ENCODE data around the gene SIRT1.
"Not testable (repeated sequence)": the region's sequence is repeated elsewhere in the genome, so short reads cannot be mapped to it uniquely, and the experiment has no call there.

Gene SIRT1

GRCh38 chr10:67965456-67965855, 81.0 kb downstream of the SIRT1 start:
- no peak for DNase-seq (ENCODE audit: low spot score)

DNA sequence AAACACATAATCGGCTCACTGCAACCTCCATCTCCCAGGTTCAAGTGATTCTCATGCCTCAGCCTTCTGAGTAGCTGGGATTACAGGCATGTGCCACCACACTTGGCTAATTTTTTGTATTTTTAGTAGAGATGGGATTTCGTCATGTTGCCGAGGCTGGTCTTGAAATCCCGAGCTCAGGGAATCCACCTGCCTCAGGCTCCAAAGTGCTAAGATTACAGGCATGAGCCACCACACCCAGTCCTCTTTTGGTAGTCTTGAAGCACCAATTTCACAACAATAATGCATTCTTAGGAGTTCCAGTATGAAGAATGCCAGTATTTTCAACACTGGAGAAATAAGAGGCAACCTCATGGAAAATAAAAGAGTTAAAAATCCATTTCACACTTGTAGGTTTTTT, 81.6 kb downstream of the SIRT1 start:
- DNase-seq (ENCODE audit: low spot score), result not testable (repeated sequence)

Measured in AG08395 (cell line).